Measurements from ENCODE around the gene FBXL17.
A peak's percentile ranks its signal among the peaks of the same experiment; 100 is the strongest.

Gene FBXL17

DNA sequence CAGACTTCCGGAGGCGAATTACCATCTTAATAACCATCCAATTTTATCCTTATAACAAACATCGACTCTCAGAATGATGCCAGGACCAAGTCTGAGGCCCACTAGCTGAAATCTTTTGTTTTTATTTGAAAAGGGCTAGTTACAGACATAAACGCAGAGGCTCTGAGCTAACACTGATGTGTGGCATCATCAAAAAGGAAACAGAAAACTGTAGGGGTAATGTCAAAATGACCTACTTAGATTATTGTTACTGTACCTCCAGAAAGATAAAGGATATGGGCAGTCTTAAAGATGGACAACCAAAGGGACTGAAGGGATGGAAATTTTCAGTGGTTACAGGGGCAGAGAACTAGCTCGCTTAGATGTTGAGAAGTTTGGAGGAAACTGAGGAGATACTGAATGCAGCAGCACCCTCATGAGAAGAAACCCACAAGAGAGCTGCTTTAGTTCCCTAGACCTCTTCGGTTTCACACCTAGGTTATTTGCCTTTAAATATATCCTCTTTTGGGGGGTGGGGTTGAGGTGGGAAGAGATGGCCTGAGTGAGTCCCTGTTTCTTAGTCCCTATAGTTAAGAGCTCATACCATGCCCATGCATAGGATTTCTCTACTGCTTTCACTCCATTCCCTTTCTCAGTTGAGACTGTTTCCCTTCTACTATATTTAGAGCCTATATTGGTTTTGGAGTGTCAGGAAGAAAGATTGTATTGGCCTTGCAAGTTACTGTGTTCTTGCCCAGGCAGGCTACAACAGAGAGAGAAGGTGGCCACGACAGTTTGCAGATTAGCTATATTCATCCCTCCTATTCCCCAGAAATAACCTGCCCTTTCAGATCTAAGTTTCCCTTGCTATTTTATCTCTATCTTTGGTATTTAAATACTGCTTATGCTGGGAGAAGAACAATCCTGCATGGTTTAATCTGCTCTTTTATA is 390.8 kb downstream of the FBXL17 start:
- DNase-seq (ENCODE audit: low read depth): no peak

- DNase-seq (ENCODE audit: low read depth): peak; percentile 8
These were observed 396.8 kb downstream of the FBXL17 start for GRCh38 chr5:107985144-107985543.

- no peak for DNase-seq (ENCODE audit: low read depth)
These were observed 399.0 kb downstream of the FBXL17 start for GRCh38 chr5:107982703-107983425.

DNA sequence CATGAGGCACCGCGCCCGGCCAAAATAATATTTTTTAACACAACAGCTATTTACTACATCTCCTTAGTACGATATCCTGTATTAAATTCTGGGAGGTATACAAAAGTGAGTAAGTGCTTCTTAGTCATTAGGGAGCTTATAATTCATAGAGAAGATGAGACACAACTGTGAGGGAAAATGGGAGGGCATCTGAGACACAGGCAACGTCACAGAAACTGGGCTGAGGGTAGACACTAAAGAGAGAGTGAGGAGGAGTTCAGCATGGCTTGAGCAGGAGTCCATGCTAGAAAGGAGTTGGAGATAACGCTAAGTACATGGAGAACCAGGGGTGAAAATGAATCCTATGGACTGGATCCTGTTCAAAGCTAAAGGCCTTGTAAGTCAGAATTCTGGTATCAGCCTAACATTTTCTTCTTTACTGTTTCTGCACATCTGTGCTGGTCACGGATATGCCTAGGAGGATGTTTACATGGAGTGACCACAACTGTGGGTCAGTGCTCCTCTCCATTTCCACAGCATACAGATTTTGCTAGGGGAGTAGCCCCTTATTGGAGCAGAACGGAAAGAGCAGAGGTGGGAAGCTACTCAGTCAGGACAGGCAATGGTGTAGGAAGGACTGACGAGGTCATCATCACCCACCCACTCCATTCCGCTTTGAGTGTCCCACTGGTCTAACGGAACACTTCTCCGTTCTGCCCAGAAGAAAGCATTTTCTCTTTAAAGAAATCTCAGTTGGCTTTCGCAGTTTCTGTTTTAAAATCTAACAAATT is 400.8 kb downstream of the FBXL17 start:
- DNase-seq (ENCODE audit: low read depth): no peak

DNA sequence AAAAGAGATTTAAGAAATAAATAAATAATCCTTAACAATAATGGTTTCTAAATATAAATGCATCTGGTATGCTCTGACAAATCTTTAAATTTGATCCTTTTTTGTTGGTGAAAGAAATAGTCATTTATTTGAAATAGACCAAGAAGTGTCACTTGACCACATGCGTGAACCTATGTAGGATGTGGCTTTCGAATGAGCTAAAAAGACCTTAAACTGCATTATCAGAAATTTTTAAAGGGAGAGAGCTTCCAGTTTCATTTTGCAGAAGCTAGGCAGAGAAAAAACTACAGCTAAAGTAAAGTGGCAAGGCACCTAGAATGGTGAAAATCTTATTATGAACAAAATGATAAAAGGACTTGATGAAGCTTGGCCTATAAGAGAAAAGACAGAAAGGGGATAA is 402.0 kb downstream of the FBXL17 start:
- DNase-seq (ENCODE audit: low read depth): no peak

DNA sequence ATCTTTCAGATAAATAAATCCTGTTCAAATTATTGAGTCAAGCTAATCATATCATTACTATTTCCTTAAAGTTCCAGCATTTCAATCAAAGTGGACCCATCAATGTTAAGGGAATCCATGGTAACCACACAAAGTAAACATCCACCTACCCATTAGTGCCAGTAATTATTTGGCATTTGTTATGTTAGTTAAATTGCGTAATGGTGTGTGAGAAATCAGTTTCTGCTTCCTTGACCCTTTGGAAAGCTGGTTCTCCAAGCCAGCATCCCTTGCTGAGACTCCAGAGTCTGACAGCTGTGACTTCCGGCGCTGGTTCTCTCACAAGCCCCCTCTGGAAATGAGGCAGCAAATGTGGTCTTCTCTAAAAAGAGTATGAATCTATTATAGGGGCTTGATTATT is 402.6 kb downstream of the FBXL17 start:
- DNase-seq (ENCODE audit: low read depth): peak; percentile 36

- DNase-seq (ENCODE audit: low read depth): peak; percentile 26
These were observed 404.3 kb downstream of the FBXL17 start for GRCh38 chr5:107977550-107978071.

DNA sequence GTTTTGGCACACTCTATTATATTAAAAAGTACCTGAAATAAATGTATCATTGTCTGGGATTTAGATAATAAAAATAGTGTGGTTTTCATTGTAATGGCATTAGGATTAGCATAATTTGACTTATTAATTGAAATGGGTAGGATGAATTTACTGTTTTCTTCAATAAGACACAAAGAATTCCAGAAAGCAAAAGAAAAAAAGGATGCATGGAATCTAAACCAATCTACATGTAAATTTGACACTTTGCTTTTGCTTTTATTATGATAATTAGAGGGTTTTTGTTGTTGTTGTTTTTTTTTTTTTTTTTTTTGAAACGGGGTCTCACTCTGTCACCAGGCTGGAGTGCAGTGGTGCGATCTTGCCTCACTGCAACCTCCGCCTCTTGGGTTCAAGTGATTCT is 406.3 kb downstream of the FBXL17 start:
- DNase-seq (ENCODE audit: low read depth): no peak

- DNase-seq (ENCODE audit: low read depth): no peak
These were observed 410.1 kb downstream of the FBXL17 start for GRCh38 chr5:107971846-107972245.

DNA sequence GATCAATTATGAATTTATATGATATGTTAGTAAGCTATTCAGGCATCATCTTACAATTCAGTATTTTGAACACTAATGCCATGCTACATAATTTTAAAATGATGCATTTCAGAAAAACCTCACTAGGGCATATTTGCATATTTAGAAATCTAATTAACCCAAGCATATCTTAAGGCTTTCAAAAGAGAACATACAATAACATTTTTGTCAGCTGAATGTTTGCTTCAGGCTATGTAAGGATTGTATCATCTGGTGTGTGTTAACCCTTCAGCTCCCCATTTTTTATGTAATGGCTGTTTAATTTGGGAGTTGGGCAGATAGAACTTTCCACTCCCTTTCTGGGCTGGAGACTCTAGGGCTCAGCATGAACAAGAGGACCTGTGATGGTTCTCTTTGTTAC is 412.1 kb downstream of the FBXL17 start:
- peak; percentile 65 for DNase-seq (ENCODE audit: low read depth)

DNA sequence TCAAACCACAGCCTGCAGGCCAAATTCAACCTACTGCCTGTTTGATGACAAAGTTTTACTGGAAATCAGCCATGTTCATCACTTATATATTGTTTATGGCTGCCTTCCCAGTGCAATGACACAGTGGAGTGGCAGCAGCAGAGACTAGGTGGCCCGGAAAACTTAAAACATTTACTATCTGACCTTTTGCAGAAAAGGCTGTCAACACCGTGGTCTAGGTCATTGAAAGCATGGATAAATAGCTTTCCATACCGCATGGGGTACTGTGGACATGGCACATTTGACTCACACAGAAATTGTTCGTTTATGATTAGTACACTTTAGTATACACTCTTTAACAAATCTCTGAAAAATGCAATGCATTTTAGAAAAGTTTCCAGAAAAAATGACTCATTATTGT is 412.9 kb downstream of the FBXL17 start:
- peak; percentile 77 for DNase-seq (ENCODE audit: low read depth)

GRCh38 chr5:107968406-107968843 is 413.5 kb downstream of the FBXL17 start:
- DNase-seq (ENCODE audit: low read depth): peak; percentile 69

- DNase-seq (ENCODE audit: low read depth): peak; percentile 38
These were observed 415.7 kb downstream of the FBXL17 start for GRCh38 chr5:107966201-107966600.

GRCh38 chr5:107964722-107965121 is 417.2 kb downstream of the FBXL17 start:
- no peak for DNase-seq (ENCODE audit: low read depth)

- DNase-seq (ENCODE audit: low read depth): no peak
These were observed 422.2 kb downstream of the FBXL17 start for GRCh38 chr5:107959573-107960279.

DNA sequence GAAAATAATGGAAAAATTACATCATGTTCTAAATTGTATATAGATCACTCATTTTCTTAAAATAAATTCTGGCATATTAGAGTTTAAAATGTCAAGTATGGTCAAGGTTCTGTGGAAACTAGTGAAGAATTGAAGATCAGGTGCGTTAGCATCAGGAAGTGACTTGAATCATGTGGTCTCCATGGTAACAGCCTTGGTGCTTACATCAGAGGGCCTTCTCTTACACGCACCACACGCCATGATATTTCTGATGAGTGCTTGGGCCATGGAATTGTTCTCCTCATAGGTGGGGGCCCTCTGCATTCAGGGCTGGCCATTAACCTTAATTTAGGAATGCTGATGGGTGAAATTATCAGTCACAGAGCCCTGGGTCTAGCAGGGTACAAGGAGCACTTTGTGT is 423.0 kb downstream of the FBXL17 start:
- DNase-seq (ENCODE audit: low read depth): no peak

- DNase-seq (ENCODE audit: low read depth): no peak
These were observed 423.5 kb downstream of the FBXL17 start for GRCh38 chr5:107958432-107958831.

DNA sequence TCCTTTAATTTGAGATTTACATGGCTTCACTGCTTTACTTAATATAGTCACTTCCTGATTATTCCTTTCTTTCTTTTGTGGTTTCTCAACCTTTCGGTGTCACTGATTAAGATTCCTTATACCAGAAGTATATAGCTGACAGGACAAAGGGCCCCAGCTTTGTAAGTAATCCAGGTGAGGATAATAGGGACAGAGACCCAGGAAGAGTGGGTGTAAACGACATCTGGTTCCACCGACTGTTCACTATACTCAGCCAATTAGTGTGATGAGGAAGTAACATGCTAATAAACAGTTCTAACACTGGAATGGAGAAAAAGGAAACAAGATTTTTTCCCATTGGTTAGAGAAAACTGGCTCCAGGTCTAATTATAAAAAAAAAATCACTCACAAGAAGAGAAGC is 424.8 kb downstream of the FBXL17 start:
- DNase-seq (ENCODE audit: low read depth): no peak

- DNase-seq (ENCODE audit: low read depth): no peak
These were observed 426.6 kb downstream of the FBXL17 start for GRCh38 chr5:107955321-107955720.

GRCh38 chr5:107954254-107954653 is 427.6 kb downstream of the FBXL17 start:
- peak; percentile 5 for DNase-seq (ENCODE audit: low read depth)

DNA sequence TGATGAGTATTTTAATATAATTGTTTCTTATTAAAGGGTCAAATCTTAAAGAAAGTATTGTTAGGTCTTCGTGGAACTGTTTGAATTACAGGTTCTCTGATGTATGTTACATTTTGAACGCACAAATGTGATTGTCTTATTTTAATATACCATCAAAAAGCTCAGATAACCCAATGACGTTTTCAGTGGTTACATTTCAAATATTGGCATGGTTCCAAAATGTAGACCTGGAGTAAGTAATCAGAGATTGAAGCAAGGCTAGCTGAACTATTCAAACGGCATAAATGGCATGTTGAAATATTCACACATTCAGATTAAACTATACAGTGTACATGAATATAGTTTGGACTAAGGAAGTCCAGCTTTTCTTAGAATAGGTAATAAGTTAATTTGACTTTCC is 429.4 kb downstream of the FBXL17 start:
- no peak for DNase-seq (ENCODE audit: low read depth)

DNA sequence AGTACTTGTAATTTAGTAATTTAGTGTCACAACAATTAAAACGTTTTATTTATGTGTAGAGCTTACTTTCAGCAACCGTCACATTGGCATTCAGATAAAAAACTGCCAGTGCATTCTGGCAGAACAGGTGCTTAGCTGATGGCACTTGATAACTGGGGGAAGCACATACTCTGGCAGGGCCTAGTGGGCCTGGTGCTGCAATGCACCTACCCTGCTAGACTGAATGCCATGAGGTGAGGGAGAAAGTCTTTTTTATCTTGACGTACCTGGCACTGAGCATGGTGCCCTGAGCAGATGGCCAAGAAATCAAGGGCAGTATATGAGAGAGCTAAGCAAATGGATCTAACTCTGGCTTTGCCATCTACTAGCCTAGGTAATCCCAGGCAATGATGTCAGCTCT is 430.6 kb downstream of the FBXL17 start:
- DNase-seq (ENCODE audit: low read depth): no peak

All from EH (cell line).